Measurements from ENCODE around the gene UBE2N. TPM values are rescaled to one million over a fixed set of nuclear protein-coding genes. Genes with fewer than 3 reads are reported as not detected.

The UBE2N gene
- total RNA-seq, 2 experiments from 2014 or later, result 186 to 192 TPM

DNA sequence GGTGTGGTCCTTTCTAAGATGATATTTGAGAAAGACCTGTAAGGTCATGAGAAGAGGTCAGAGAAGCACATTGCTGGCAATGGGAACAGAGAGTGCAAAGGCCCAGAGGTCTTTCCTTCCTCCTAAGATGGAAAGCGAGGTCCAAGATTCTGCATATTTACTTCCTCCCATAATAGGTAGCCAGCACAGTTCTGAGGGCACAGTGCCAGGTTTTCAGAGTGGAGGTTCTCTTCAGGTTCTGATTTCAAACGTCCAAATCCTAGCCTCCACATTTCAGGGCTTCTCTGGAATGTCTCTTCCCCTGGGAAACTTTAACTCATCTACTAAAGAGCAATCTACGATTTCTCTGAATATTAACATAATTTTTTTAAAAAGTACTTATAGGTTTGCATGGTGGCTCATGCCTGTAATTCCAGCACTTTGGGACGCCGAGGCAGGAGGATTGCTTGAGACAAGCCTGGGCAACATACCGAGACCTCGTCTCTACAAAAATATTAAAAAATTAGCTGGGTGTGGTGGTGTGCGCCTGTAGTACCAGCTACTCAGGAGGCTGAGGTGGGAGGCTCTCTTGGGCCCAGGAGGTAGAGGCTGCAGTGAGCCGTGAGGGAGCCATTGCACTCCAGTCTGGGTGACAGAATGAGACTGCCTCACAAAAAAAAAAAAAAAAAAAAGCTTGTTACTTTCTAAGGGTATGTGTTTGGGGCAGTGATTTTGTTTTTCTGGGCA is 25.0 kb upstream of the UBE2N start:
- ChIA-PET CTCF (interaction anchor here (0.8 to 3.8 kb wide), 5 partner anchors 10 to 635 kb away, joined by 3 to 17 read pairs (median 3); no protein-coding TSS in a partner anchor), POLR2A (interaction anchor here (0.6 to 2.6 kb wide), 2 partner anchors 25 to 225 kb away, joined by 3 to 15 read pairs; partner anchors contain the start of gene UBE2N)
- ATAC-seq, result no peak
- H3K36me3 Mint-ChIP-seq (ENCODE audit: low read depth), result peaks cover 19% of the 10 kb centered on the region
- no peaks in the 10 kb centered on the region for H3K27me3 Mint-ChIP-seq
- TF ChIP-seq, protein P1, sequence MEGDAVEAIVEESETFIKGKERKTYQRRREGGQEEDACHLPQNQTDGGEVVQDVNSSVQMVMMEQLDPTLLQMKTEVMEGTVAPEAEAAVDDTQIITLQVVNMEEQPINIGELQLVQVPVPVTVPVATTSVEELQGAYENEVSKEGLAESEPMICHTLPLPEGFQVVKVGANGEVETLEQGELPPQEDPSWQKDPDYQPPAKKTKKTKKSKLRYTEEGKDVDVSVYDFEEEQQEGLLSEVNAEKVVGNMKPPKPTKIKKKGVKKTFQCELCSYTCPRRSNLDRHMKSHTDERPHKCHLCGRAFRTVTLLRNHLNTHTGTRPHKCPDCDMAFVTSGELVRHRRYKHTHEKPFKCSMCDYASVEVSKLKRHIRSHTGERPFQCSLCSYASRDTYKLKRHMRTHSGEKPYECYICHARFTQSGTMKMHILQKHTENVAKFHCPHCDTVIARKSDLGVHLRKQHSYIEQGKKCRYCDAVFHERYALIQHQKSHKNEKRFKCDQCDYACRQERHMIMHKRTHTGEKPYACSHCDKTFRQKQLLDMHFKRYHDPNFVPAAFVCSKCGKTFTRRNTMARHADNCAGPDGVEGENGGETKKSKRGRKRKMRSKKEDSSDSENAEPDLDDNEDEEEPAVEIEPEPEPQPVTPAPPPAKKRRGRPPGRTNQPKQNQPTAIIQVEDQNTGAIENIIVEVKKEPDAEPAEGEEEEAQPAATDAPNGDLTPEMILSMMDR (IDR thresholded peaks at IDR 0.05), result no peak
- intact Hi-C loops (cut with micrococcal nuclease), result no loop called here
- peaks cover 25% of the 10 kb centered on the region for H3K4me1 Mint-ChIP-seq (ENCODE audit: low read depth)
- no peak for DNase-seq
- H3K4me3 Mint-ChIP-seq, result peak overlapping the region; percentile 84
- H3K27ac Mint-ChIP-seq, result peak overlapping the region; percentile 87
- no peaks in the 10 kb centered on the region for H3K9me3 Mint-ChIP-seq

- Mint-ChIP-seq H3K27ac (no peak overlapping the region), H3K9me3 (no peaks in the 10 kb centered on the region), H3K4me3 (no peak overlapping the region), H3K27me3 (no peaks in the 10 kb centered on the region), H3K4me1 (ENCODE audit: low read depth) (peaks cover 25% of the 10 kb centered on the region), H3K36me3 (ENCODE audit: low read depth) (peaks cover 14% of the 10 kb centered on the region)
- ATAC-seq (no peak), DNase-seq (no peak)
- TF ChIP-seq, protein P1 (IDR thresholded peaks at IDR 0.05), result no peak
- CTCF ChIA-PET, result interaction anchor here (3.8 kb wide), 1 partner anchor 636 kb away, joined by 17 read pairs; no protein-coding TSS in a partner anchor
- POLR2A ChIA-PET, result interaction anchor here (2.6 kb wide), 1 partner anchor 24 kb away, joined by 15 read pairs; the partner anchor contains the start of gene UBE2N
- intact Hi-C loops (cut with micrococcal nuclease), result no loop called here
Measured at GRCh38 chr12:93465841-93466240, 24.1 kb upstream of the UBE2N start.

DNA sequence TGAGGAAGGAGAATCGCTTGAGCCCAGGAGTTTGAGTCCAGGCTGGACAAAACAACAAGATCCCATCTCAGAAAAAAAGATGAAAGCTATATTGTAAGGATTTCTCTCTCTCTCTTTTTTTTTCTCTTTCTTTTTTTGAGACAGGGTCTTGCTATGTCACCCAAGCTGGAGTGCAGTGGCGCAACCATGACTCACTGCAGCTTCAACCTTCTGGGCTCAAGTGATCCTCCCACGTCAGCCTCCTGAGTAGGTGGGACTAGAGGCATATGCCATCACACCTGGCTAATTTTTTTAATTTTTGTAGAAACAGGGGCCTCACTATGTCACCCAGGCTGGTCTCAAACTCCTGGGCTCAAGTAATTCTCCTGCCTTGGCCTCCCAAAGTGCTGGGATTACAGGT is 19.8 kb upstream of the UBE2N start:
- Mint-ChIP-seq H3K4me3 (no peak overlapping the region), H3K9me3 (no peaks in the 10 kb centered on the region), H3K27me3 (no peaks in the 10 kb centered on the region), H3K4me1 (ENCODE audit: low read depth) (no peaks in the 10 kb centered on the region), H3K27ac (no peak overlapping the region), H3K36me3 (ENCODE audit: low read depth) (no peaks in the 10 kb centered on the region)
- ChIA-PET POLR2A (no interaction called here), CTCF (no interaction called here)
- DNase-seq (peak; percentile 24), ATAC-seq (no peak)
- TF ChIP-seq, protein P1 (IDR thresholded peaks at IDR 0.05), result no peak
- intact Hi-C loops (cut with micrococcal nuclease), result no loop called here

DNA sequence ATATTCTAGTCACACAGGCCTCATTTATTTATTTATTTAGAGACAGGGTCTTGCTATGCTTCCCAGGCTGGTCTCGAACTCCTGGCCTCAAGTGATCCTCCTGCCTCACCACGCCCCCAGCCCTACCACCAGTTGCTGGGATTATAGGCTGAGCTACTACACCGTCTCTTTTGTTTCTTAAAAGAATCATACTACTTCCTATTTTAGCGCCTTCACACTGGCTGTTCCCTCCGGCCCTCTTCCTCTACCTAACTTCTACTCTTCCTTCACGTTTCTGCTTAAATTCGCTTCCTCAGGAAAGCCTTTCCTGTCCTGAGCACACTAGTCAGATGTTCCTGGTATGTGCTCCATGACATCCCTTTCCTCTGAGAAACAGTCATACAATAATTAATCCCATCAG is 19.2 kb upstream of the UBE2N start:
- no peak overlapping the region for H3K27ac Mint-ChIP-seq
- POLR2A ChIA-PET, result no interaction called here
- intact Hi-C loops (cut with micrococcal nuclease), result no loop called here
- H3K36me3 Mint-ChIP-seq (ENCODE audit: low read depth), result no peaks in the 10 kb centered on the region
- peaks cover 1% of the 10 kb centered on the region for H3K27me3 Mint-ChIP-seq
- TF ChIP-seq, protein P1 (IDR thresholded peaks at IDR 0.05), result no peak
- ATAC-seq, result no peak
- no peaks in the 10 kb centered on the region for H3K4me1 Mint-ChIP-seq (ENCODE audit: low read depth)
- H3K9me3 Mint-ChIP-seq, result no peaks in the 10 kb centered on the region
- H3K4me3 Mint-ChIP-seq, result no peak overlapping the region
- CTCF ChIA-PET, result no interaction called here
- no peak for DNase-seq

DNA sequence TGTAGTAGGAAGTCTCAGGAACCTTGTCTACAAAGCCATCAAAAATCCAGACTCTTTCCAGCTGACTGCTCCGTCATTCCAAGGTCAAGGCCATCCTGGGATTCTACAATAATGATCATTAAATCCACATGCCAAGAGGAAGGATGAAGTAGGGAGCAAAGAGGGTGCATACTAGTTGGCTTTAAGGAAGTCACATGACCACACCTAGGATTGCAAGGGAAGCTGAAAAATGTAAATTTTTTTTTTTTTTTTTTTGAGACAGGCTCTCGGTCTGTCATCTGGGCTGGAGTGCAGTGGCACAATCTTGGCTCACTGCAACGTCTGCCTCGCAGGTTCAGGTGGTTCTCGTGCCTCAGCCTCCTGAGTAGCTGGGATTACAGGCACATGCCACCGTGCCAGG is 18.3 kb upstream of the UBE2N start:
- ChIA-PET POLR2A (no interaction called here), CTCF (no interaction called here)
- intact Hi-C loops (cut with micrococcal nuclease), result no loop called here
- Mint-ChIP-seq H3K27ac (no peak overlapping the region), H3K27me3 (peaks cover 1% of the 10 kb centered on the region), H3K4me3 (no peak overlapping the region), H3K36me3 (ENCODE audit: low read depth) (no peaks in the 10 kb centered on the region), H3K4me1 (ENCODE audit: low read depth) (no peaks in the 10 kb centered on the region), H3K9me3 (no peaks in the 10 kb centered on the region)
- DNase-seq, result no peak
- TF ChIP-seq, protein P1 (IDR thresholded peaks at IDR 0.05), result no peak
- ATAC-seq, result no peak

Data from activated CD8-positive, alpha-beta T cell treated with anti-CD3 and anti-CD28 coated beads for 36 hours (primary cell).